SU-DHL-6 (cell line): ENCODE data around the gene ZC3HAV1.

ENCODE experiments used
- CTCF ChIP-seq: fragments of 200-600 bp; sonication (generic); IDR thresholded peaks from one replicate; pipeline ENCODE4 v1.5.1; 2017; ENCODE audit warnings: antibody characterized with exemption, mild to moderate bottlenecking, low read length, moderate library complexity; ENCODE audit not compliant: insufficient read depth, poor library complexity, severe bottlenecking
- EZH2phosphoT487 ChIP-seq: fragments of 200-600 bp; sonication (generic), shearing (Covaris generic); conservative IDR thresholded peaks from 2 replicates; pipeline ENCODE4 v1.6.1; 2018; ENCODE audit warnings: mild to moderate bottlenecking, antibody characterized with exemption, low read length, moderate library complexity, mixed read lengths

GRCh38 chr7:139111147-139111546 is 1.6 kb upstream of the ZC3HAV1 start:
- TF ChIP-seq CTCF (no peak), EZH2phosphoT487 (no peak)
